Measurements from ENCODE around the gene MERTK.
"Not testable (repeated sequence)": the region's sequence is repeated elsewhere in the genome, so short reads cannot be mapped to it uniquely, and the experiment has no call there.

MERTK gene

DNA sequence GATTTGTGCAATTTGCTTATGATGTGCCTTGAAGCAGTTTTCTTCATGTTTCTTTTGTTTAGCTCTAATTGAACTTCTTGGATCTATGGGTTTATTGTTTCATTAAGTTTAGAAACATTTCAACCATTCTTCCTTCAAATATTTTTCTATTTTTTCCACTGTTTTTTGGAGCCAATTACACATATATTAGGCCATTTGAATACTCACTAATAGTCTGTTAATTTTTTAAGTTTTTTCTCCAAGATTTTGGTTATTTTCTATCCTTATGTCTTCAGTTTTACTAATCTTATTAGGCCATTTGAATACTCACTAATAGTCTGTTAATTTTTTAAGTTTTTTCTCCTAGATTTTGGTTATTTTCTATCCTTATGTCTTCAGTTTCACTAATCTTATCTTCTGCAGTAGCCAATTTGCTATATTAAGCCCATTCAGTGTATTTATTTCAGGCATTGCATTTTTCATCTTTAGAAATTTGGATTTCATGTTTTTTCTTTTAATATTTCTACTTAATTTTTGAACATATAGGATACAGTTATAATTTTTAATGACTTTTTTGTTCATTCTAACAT lies 147.1 kb downstream of the MERTK start:
- DNase-seq (ENCODE audit: low read depth in 3 of 3): no peak

DNA sequence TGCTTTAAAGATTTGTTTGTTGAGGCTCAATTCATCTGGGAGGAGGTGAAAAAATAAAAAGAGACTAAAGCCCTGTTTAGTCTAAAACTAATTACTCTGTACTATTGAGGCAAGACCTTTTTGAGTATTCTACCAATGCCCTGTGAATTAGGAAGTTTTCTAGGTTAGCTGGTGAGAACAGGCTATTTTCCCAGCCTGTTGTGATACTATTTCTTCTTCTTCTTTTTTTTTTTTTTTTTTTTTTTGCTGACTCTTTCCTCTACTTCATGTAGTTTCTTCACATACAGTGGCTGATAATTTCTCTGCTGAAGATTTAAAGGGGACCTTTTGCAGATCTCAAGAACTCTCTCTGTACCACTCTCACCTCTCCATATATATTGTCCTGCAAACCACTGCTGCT lies 147.8 kb downstream of the MERTK start:
- no peak for DNase-seq (ENCODE audit: low read depth in 3 of 3)

GRCh38 chr2:112047537-112048235 lies 149.3 kb downstream of the MERTK start:
- no peak for DNase-seq (ENCODE audit: low read depth in 3 of 3)

DNA sequence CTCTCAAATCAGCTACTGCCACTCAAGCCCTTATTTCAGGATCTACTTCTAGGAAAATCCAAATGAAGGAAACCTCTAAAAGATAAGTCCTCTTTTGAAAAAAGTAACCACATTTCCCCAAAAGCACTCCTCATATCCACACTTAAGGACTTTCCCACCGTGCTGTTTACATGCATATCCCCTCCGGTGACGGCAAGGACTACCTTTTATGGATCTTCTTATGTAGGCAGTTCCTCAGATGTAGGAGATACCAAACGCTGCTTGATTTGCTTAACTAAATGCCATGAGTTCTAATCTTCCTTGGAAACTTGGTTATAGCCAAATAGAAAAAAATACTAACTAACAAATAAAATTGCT lies 149.8 kb downstream of the MERTK start:
- no peak for DNase-seq (ENCODE audit: low read depth in 3 of 3)

DNA sequence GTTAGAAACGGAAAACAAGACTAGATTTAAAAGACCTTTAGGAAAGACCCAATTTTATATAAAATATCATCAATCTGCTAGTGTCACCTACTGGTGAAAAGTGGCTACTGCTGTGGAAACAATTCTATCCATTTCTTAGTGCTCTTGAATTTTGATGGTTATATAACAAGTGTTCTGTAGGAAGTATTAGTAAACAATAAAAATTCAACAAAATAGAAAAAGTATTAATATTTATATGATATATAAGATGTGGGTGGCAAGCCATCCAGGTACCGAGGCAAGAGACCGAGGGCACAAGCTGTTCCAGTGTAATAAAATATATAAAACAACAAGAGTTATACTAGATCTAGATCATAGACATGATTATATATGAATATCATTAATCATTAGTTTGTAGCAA lies 150.5 kb downstream of the MERTK start:
- no peak for DNase-seq (ENCODE audit: low read depth in 3 of 3)

GRCh38 chr2:112050316-112050715 lies 151.9 kb downstream of the MERTK start:
- DNase-seq (ENCODE audit: low read depth in 3 of 3): no peak

DNA sequence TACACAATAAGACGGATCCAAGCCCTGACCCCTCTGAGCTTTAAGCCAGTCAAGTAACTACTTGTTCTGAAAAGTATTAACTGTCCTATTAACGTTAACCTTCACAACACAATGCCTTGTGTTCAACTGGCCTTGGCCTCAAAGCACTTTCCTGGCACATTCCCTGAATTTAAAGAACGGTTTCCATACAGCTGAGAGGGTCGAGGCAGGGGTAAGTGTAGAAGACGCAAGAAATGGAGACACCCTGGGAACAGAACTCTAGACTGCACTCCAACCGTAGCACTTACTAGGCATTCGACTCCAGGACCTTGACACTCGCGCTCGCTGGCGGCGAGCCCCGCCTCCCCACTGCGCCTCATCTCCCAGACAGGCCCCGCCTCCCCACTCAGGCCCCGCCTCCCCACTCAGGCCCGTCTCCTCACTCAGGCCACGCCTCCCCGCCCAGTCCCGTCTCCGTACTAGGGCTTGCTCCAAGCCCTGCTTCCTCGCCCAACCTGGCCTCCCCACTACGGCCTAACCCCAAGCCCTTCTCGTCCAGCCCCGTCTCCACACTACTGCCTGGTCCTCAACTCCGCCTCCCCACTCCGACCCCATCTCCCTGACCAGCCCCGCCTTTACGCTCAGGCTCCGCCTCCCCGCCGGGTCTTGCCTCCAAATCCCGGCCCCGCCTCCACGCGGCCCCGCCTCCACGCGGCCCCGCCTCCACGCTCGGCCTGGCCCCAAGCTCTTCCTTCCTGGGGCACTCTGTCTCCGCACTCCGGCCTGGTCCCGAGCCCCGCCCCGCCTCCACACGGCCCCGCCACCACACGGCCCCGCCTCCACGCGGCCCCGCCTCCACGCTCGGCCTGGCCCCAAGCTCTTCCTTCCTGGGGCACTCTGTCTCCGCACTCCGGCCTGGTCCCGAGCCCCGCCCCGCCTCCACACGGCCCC lies 155.8 kb downstream of the MERTK start:
- peak; percentile 96 to 99 (median 98) for DNase-seq (ENCODE audit: low read depth in 3 of 3)

GRCh38 chr2:112054847-112055729 lies 156.7 kb downstream of the MERTK start, which contains the start of gene TMEM87B:
Gene TMEM87B (plus strand): TSS chr2:112055269. CDS start chr2:112055592, 323 bp downstream.
- peak; percentile 97 for DNase-seq (ENCODE audit: low read depth in 3 of 3)

- DNase-seq (ENCODE audit: low read depth in 3 of 3): peak in 1 of 3 experiments; percentile 2
These were observed 157.6 kb downstream of the MERTK start for GRCh38 chr2:112055730-112056625.

DNA sequence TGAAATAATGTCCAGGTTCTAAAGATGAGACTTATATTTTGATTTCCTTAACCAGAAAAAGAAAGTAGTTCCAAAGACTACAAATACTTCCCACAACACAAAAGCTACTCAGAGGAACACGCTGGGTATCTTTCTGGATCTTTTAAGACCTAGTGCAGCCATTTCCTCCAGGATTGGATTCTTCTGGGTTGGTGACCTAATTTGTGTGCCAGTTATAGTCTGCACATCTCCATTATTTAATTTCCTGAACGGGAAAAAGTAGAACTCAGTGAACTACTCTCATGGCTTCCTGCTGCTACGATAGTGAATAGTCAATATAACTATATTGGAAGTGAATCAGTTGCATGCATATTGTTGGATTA lies 158.2 kb downstream of the MERTK start:
- DNase-seq (ENCODE audit: low read depth in 3 of 3): no peak

DNA sequence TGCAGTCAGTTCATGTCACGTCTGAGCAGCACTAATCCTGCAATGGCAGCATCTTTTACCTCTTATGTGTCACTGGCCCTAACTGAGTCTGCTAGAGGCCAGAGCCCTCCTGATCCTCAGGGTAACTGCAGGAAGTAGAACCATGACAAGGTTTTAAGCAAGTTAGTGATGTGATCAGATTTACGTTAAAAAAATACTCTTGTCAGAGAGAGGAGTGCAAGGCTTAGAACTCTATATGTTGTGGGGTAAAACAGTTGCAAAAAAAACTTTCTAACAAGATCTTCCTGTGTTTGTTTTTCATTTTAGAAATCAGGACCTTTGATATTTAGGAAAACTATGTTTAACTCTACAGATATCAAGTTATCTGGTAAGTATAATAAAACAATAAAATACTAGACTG lies 161.3 kb downstream of the MERTK start:
- no peak for DNase-seq (ENCODE audit: low read depth in 3 of 3)

- no peak for DNase-seq (ENCODE audit: low read depth in 3 of 3)
These were observed 162.9 kb downstream of the MERTK start for GRCh38 chr2:112061299-112061698.

- no peak for DNase-seq (ENCODE audit: low read depth in 3 of 3)
These were observed 163.4 kb downstream of the MERTK start for GRCh38 chr2:112061840-112062239.

GRCh38 chr2:112062894-112063293 lies 164.5 kb downstream of the MERTK start:
- no peak for DNase-seq (ENCODE audit: low read depth in 3 of 3)

- DNase-seq (ENCODE audit: low read depth in 3 of 3): no peak
These were observed 167.1 kb downstream of the MERTK start for GRCh38 chr2:112065486-112065885.

GRCh38 chr2:112065966-112066365 lies 167.6 kb downstream of the MERTK start:
- no peak for DNase-seq (ENCODE audit: low read depth in 3 of 3)

- DNase-seq (ENCODE audit: low read depth in 3 of 3): not testable (repeated sequence)
These were observed 171.4 kb downstream of the MERTK start for GRCh38 chr2:112069794-112070193.

- no peak for DNase-seq (ENCODE audit: low read depth in 3 of 3)
These were observed 175.5 kb downstream of the MERTK start for GRCh38 chr2:112073875-112074274.

- no peak for DNase-seq (ENCODE audit: low read depth in 3 of 3)
These were observed 176.1 kb downstream of the MERTK start for GRCh38 chr2:112074506-112074905.

DNA sequence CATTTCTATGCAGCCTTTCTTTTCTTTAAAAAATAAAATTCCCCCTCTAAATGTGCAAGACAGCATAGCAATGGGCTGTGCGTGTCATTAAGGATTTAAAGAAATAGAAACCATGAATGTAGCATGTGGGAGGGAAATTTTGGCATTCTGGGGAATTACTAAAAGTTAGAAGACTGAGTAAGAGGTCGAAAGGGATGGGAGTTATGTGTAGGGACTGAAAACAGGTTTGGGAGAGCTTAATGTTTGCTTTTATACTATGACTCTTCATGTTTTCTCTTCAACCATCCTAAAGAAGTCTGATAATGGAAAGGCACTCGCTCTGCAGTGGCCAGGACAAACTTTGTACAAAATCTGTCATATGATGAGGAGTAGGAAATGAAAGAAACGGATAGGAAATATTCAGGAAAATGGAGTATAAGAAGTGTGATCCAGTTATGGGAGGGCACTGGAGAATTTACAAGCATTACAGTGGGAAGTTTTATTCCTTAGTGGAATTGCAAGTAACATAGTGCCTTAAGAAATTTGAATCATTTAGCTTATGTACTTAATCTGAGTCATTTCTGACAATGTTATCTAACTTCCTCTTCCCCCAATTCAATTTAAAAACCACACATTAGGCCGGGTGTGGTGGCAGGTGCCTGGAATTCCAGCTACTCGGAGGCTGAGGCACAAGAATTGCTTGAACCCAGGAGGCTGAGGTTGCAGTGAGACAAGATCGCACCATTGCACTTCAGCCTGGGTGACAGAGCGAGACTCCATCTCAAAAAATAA lies 177.3 kb downstream of the MERTK start:
- DNase-seq (ENCODE audit: low read depth in 3 of 3): no peak
